Upper lobe of right lung (tissue), 1 donor: Measurements from ENCODE around the gene DZIP1L. TPM values are rescaled to one million over a fixed set of nuclear protein-coding genes. Genes with fewer than 3 reads are reported as not detected.

Source experiments
- ATAC-seq: fragments of 200-7000 bp; cut with Tn5 transposase; one replicate; pipeline ENCODE4 v1.9.1; 2020; ENCODE audit warnings: mild to moderate bottlenecking, moderate library complexity
- DNase-seq: peaks from one replicate; pipeline ENCODE4 v3.0.0-alpha.2; 2020
- H3K27ac ChIP-seq: fragments of 200-600 bp; one replicate; pipeline ENCODE4 v1.8.0; 2022
- H3K27me3 ChIP-seq: fragments of 200-600 bp; one replicate; pipeline ENCODE4 v1.8.0; 2022; ENCODE audit warnings: mild to moderate bottlenecking
- H3K36me3 ChIP-seq: fragments of 200-600 bp; one replicate; pipeline ENCODE4 v1.8.0; 2022
- H3K4me1 ChIP-seq: fragments of 200-600 bp; one replicate; pipeline ENCODE4 v1.8.0; 2022
- H3K4me3 ChIP-seq: fragments of 200-600 bp; one replicate; pipeline ENCODE4 v1.8.0; 2022; ENCODE audit warnings: mild to moderate bottlenecking
- H3K9me3 ChIP-seq: fragments of 200-600 bp; one replicate; pipeline ENCODE4 v1.8.0; 2022
- CTCF ChIP-seq: fragments of 200-600 bp; IDR thresholded peaks from one replicate; pipeline ENCODE4 v1.8.0; 2022; ENCODE audit warnings: antibody characterized with exemption
- intact Hi-C: fragments of 100-400 bp; cut with DNase I; formaldehyde crosslinking; loops from one replicate; pipeline ENCODE4 v1.11.0; 2022
- total RNA-seq: library from RNA; stranded (reverse); fragmentation: NEBNext Ultra II Directional; extraction: Animal tissue kit (Norgen Biotek cat#: 25700); gene quantifications from one replicate; pipeline ENCODE4 v1.2.1, GENCODE V29; 2021
- donor health status: DM: no; HTN: yes; CAD: no; lungs with severe emphysema.

The DZIP1L gene
- total RNA-seq, 1 donor from 2014 or later, result 8.1 TPM

GRCh38 chr3:138046085-138046484 is 69.3 kb downstream of the DZIP1L start:
- Histone ChIP-seq H3K27me3 (no peaks in the 10 kb centered on the region), H3K27ac (no peak overlapping the region), H3K4me3 (no peak overlapping the region), H3K9me3 (no peaks in the 10 kb centered on the region), H3K4me1 (peaks cover 3% of the 10 kb centered on the region), H3K36me3 (no peaks in the 10 kb centered on the region)
- intact Hi-C loops, result no loop called here
- ATAC-seq (peak; percentile 67), DNase-seq (no peak)
- TF ChIP-seq CTCF, result no peak

- no peak overlapping the region for H3K27ac ChIP-seq
Measured at GRCh38 chr3:138043266-138044029, 72.0 kb downstream of the DZIP1L start.

GRCh38 chr3:138042043-138042442 is 73.4 kb downstream of the DZIP1L start:
- H3K4me3 ChIP-seq, result no peak overlapping the region
- TF ChIP-seq CTCF, result no peak
- no peaks in the 10 kb centered on the region for H3K36me3 ChIP-seq
- peaks cover 3% of the 10 kb centered on the region for H3K4me1 ChIP-seq
- ATAC-seq (no peak), DNase-seq (no peak)
- H3K9me3 ChIP-seq, result no peaks in the 10 kb centered on the region
- intact Hi-C loops, result no loop called here
- H3K27ac ChIP-seq, result no peak overlapping the region
- no peaks in the 10 kb centered on the region for H3K27me3 ChIP-seq

More at GRCh38 chr3:138043266-138044029, 72.0 kb downstream of the DZIP1L start:
- DNase-seq, result no peak
- Histone ChIP-seq H3K4me1 (peaks cover 3% of the 10 kb centered on the region), H3K9me3 (no peaks in the 10 kb centered on the region), H3K27me3 (no peaks in the 10 kb centered on the region), H3K36me3 (no peaks in the 10 kb centered on the region), H3K4me3 (no peak overlapping the region)
- TF ChIP-seq CTCF, result no peak
- intact Hi-C loops, result no loop called here
- ATAC-seq, result no peak

- ATAC-seq (peak; percentile 90), DNase-seq (no peak)
- H3K36me3 ChIP-seq, result no peaks in the 10 kb centered on the region
- no peaks in the 10 kb centered on the region for H3K27me3 ChIP-seq
- no peak overlapping the region for H3K4me3 ChIP-seq
- no peaks in the 10 kb centered on the region for H3K4me1 ChIP-seq
- no peaks in the 10 kb centered on the region for H3K9me3 ChIP-seq
- TF ChIP-seq CTCF, result no peak
- intact Hi-C loops, result no loop called here
- no peak overlapping the region for H3K27ac ChIP-seq
Measured at GRCh38 chr3:138038725-138039462, 76.5 kb downstream of the DZIP1L start.

- no peak for TF ChIP-seq CTCF
- no peaks in the 10 kb centered on the region for H3K27me3 ChIP-seq
- no peak overlapping the region for H3K27ac ChIP-seq
- no peaks in the 10 kb centered on the region for H3K36me3 ChIP-seq
- no peak for ATAC-seq
- intact Hi-C loops, result no loop called here
- no peaks in the 10 kb centered on the region for H3K9me3 ChIP-seq
- H3K4me1 ChIP-seq, result no peaks in the 10 kb centered on the region
- H3K4me3 ChIP-seq, result no peak overlapping the region
- no peak for DNase-seq
Measured at GRCh38 chr3:138036572-138036971, 78.8 kb downstream of the DZIP1L start.
